22Rv1 (cell line): ENCODE results near the gene LMBR1L.

Source experiments
- CTCF ChIP-seq: fragments of 450-650 bp; IDR thresholded peaks from 2 replicates; pipeline ENCODE4 v1.5.1; 2017; ENCODE audit warnings: mild to moderate bottlenecking
- ZFX ChIP-seq: fragments of 450-650 bp; IDR thresholded peaks from 2 replicates; pipeline ENCODE4 v1.6.1; 2017; ENCODE audit warnings: antibody characterized with exemption, borderline replicate concordance

GRCh38 chr12:49069507-49070346 is 40.9 kb downstream of the LMBR1L start, which contains the start of gene RHEBL1:
- TF ChIP-seq CTCF (peak; percentile 72), ZFX (no peak)
